ENCODE data around the gene MMEL1.
"Not testable (repeated sequence)": the region's sequence is repeated elsewhere in the genome, so short reads cannot be mapped to it uniquely, and the experiment has no call there.

Gene MMEL1

GRCh38 chr1:2632561-2633361 is at the start of gene MMEL1:
MMEL1 (minus strand) TSS chr1:2633016; CDS start chr1:2629484, 3,532 bp downstream.
- Histone ChIP-seq H3K27ac (no peak within 1 kb of the TSS), H3K4me3 (no peak within 1 kb of the TSS)
- TF ChIP-seq CTCF (IDR thresholded peaks at IDR 0.05): no peak
- peak; percentile 50 for DNase-seq (ENCODE audit: low spot score)

GRCh38 chr1:2676726-2677125 is 43.9 kb upstream of the MMEL1 start:
- H3K27ac ChIP-seq; H3K4me3 ChIP-seq; DNase-seq (ENCODE audit: low spot score): not testable (repeated sequence)

- not testable (repeated sequence) for DNase-seq (ENCODE audit: low spot score); H3K4me3 ChIP-seq; H3K27ac ChIP-seq
These were observed 38.8 kb upstream of the MMEL1 start for GRCh38 chr1:2671656-2672055.

GRCh38 chr1:2659806-2660205 is 27.0 kb upstream of the MMEL1 start:
- not testable (repeated sequence) for DNase-seq (ENCODE audit: low spot score); H3K27ac ChIP-seq; H3K4me3 ChIP-seq

GRCh38 chr1:2657909-2658308 is 25.1 kb upstream of the MMEL1 start:
- not testable (repeated sequence) for DNase-seq (ENCODE audit: low spot score); H3K4me3 ChIP-seq; H3K27ac ChIP-seq

GRCh38 chr1:2657124-2657523 is 24.3 kb upstream of the MMEL1 start:
- H3K4me3 ChIP-seq; DNase-seq (ENCODE audit: low spot score); H3K27ac ChIP-seq: not testable (repeated sequence)

- not testable (repeated sequence) for H3K4me3 ChIP-seq; H3K27ac ChIP-seq; DNase-seq (ENCODE audit: low spot score)
These were observed 23.0 kb upstream of the MMEL1 start for GRCh38 chr1:2655598-2656434.

- DNase-seq (ENCODE audit: low spot score); H3K27ac ChIP-seq; H3K4me3 ChIP-seq: not testable (repeated sequence)
These were observed 21.7 kb upstream of the MMEL1 start for GRCh38 chr1:2654443-2654948.

- not testable (repeated sequence) for H3K27ac ChIP-seq; H3K4me3 ChIP-seq; DNase-seq (ENCODE audit: low spot score)
These were observed 21.1 kb upstream of the MMEL1 start for GRCh38 chr1:2653741-2654442.

GRCh38 chr1:2652926-2653571 is 20.2 kb upstream of the MMEL1 start:
- DNase-seq (ENCODE audit: low spot score); H3K27ac ChIP-seq; H3K4me3 ChIP-seq: not testable (repeated sequence)

GRCh38 chr1:2652152-2652925 is 19.5 kb upstream of the MMEL1 start:
- H3K4me3 ChIP-seq; DNase-seq (ENCODE audit: low spot score); H3K27ac ChIP-seq: not testable (repeated sequence)

Measured in coronary artery (tissue), 2 donors.